ENCODE results near the gene FRMD3.

Gene FRMD3

GRCh38 chr9:83432877-83433550 lies 105.2 kb downstream of the FRMD3 start:
- DNase-seq (ENCODE audit: low read depth), result no peak

GRCh38 chr9:83432104-83432627 lies 106.0 kb downstream of the FRMD3 start:
- no peak for DNase-seq (ENCODE audit: low read depth)

- no peak for DNase-seq (ENCODE audit: low read depth)
Observed at GRCh38 chr9:83431101-83432060, 106.8 kb downstream of the FRMD3 start.

- no peak for DNase-seq (ENCODE audit: low read depth)
Observed at GRCh38 chr9:83430681-83431080, 107.5 kb downstream of the FRMD3 start.

GRCh38 chr9:83429229-83429628 lies 109.0 kb downstream of the FRMD3 start:
- DNase-seq (ENCODE audit: low read depth), result no peak

- no peak for DNase-seq (ENCODE audit: low read depth)
Observed at GRCh38 chr9:83425240-83425639, 113.0 kb downstream of the FRMD3 start.

GRCh38 chr9:83424831-83425230 lies 113.4 kb downstream of the FRMD3 start:
- DNase-seq (ENCODE audit: low read depth), result no peak

GRCh38 chr9:83423815-83424707 lies 114.1 kb downstream of the FRMD3 start:
- DNase-seq (ENCODE audit: low read depth), result no peak

GRCh38 chr9:83422527-83422926 lies 115.7 kb downstream of the FRMD3 start:
- DNase-seq (ENCODE audit: low read depth), result no peak

- no peak for DNase-seq (ENCODE audit: low read depth)
Observed at GRCh38 chr9:83420486-83420885, 117.7 kb downstream of the FRMD3 start.

- no peak for DNase-seq (ENCODE audit: low read depth)
Observed at GRCh38 chr9:83419961-83420360, 118.2 kb downstream of the FRMD3 start.

GRCh38 chr9:83418283-83418682 lies 119.9 kb downstream of the FRMD3 start:
- no peak for DNase-seq (ENCODE audit: low read depth)

GRCh38 chr9:83413367-83413766 lies 124.8 kb downstream of the FRMD3 start:
- DNase-seq (ENCODE audit: low read depth), result no peak

- no peak for DNase-seq (ENCODE audit: low read depth)
Observed at GRCh38 chr9:83410701-83411100, 127.5 kb downstream of the FRMD3 start.

GRCh38 chr9:83406921-83407320 lies 131.3 kb downstream of the FRMD3 start:
- no peak for DNase-seq (ENCODE audit: low read depth)

- DNase-seq (ENCODE audit: low read depth), result no peak
Observed at GRCh38 chr9:83405759-83406158, 132.4 kb downstream of the FRMD3 start.

- DNase-seq (ENCODE audit: low read depth), result no peak
Observed at GRCh38 chr9:83403527-83404238, 134.5 kb downstream of the FRMD3 start.

- DNase-seq (ENCODE audit: low read depth), result no peak
Observed at GRCh38 chr9:83401328-83401900, 136.8 kb downstream of the FRMD3 start.

- DNase-seq (ENCODE audit: low read depth), result no peak
Observed at GRCh38 chr9:83396813-83397212, 141.4 kb downstream of the FRMD3 start.

GRCh38 chr9:83396342-83396741 lies 141.9 kb downstream of the FRMD3 start:
- no peak for DNase-seq (ENCODE audit: low read depth)

- no peak for DNase-seq (ENCODE audit: low read depth)
Observed at GRCh38 chr9:83392228-83392627, 146.0 kb downstream of the FRMD3 start.

All from activated T-cell treated with anti-CD3 and anti-CD28 coated beads for 48 hours (primary cell).